NCI-H226 (cell line): ENCODE data around the gene EPS8L1.

Source experiments
- DNase-seq: peaks from one replicate; pipeline ENCODE4 v3.0.0-alpha.2; 2015

EPS8L1 gene

GRCh38 chr19:55080968-55081769 lies 5.5 kb downstream of the EPS8L1 start:
- no peak for DNase-seq

- no peak for DNase-seq
These were observed 6.0 kb downstream of the EPS8L1 start for GRCh38 chr19:55081770-55082019.

GRCh38 chr19:55082020-55082851 lies 6.6 kb downstream of the EPS8L1 start:
- no peak for DNase-seq

- DNase-seq, result no peak
These were observed 7.6 kb downstream of the EPS8L1 start for GRCh38 chr19:55083004-55083850.

- DNase-seq, result no peak
These were observed 8.7 kb downstream of the EPS8L1 start for GRCh38 chr19:55084416-55084815.

- no peak for DNase-seq
These were observed 10.4 kb downstream of the EPS8L1 start for GRCh38 chr19:55085923-55086715.

- no peak for DNase-seq
These were observed 11.3 kb downstream of the EPS8L1 start for GRCh38 chr19:55086730-55087541.

- DNase-seq, result no peak
These were observed 11.9 kb downstream of the EPS8L1 start for GRCh38 chr19:55087542-55087901.

GRCh38 chr19:55088021-55088451 lies 12.4 kb downstream of the EPS8L1 start:
- no peak for DNase-seq

GRCh38 chr19:55088543-55089341 lies 13.1 kb downstream of the EPS8L1 start:
- peak; percentile 37 for DNase-seq

- DNase-seq, result no peak
These were observed 13.8 kb downstream of the EPS8L1 start for GRCh38 chr19:55089342-55089944.

GRCh38 chr19:55090564-55090963 lies 14.9 kb downstream of the EPS8L1 start:
- no peak for DNase-seq

- DNase-seq, result no peak
These were observed 15.6 kb downstream of the EPS8L1 start for GRCh38 chr19:55091126-55091910.

- DNase-seq, result no peak
These were observed 16.3 kb downstream of the EPS8L1 start for GRCh38 chr19:55091955-55092354.

GRCh38 chr19:55092423-55093318 lies 17.0 kb downstream of the EPS8L1 start:
- no peak for DNase-seq

- no peak for DNase-seq
These were observed 19.0 kb downstream of the EPS8L1 start for GRCh38 chr19:55094456-55095259.

- no peak for DNase-seq
These were observed 19.8 kb downstream of the EPS8L1 start for GRCh38 chr19:55095260-55096060.
